Panc1 (cell line): ENCODE results near the gene TJP2. TPM values are rescaled to one million over a fixed set of nuclear protein-coding genes. Genes with fewer than 3 reads are reported as not detected.

Source experiments
- ATAC-seq: fragments of 200-7000 bp; cut with Tn5 transposase; 2 replicates; pipeline ENCODE4 v1.9.1; 2020; ENCODE audit warnings: mild to moderate bottlenecking, moderate library complexity
- BruUV-seq: library from RNA; stranded (reverse); fragments of 400-500 nt; replicated peaks from 2 replicates; lab custom pipeline; 2021; lab: Mats Ljungman, UMichigan
- CTCF ChIA-PET: fragments of 300-600 bp; sonication (Branson Sonifier 250); formaldehyde crosslinking; loops from one replicate; lab custom pipeline; 2022; ENCODE audit warnings: antibody characterized with exemption; lab: Charles Lee
- POLR2A ChIA-PET: fragments of 300-600 bp; sonication (Branson Sonifier 250); formaldehyde crosslinking; loops from one replicate; lab custom pipeline; 2022; ENCODE audit warnings: antibody characterized with exemption; lab: Charles Lee
- DNase-seq: peaks from one replicate; pipeline ENCODE4 v3.0.0-alpha.2; 2010; ENCODE audit warnings: low read depth, low spot score
- H3K27ac ChIP-seq: 2 replicates; pipeline ENCODE4 v1.5.1; 2011; ENCODE audit warnings: mild to moderate bottlenecking, low read length, inconsistent platforms
- H3K27me3 ChIP-seq: fragments of 200-500 bp; sonication (Bioruptor generic); 2 replicates; pipeline ENCODE4 v1.6.0; 2014; ENCODE audit warnings: low read length, inconsistent platforms; ENCODE audit not compliant: control insufficient read depth, insufficient read depth
- H3K36me3 ChIP-seq: fragments of 200-500 bp; sonication (Bioruptor generic); 2 replicates; pipeline ENCODE4 v1.5.1; 2014; ENCODE audit warnings: inconsistent platforms, mild to moderate bottlenecking, low read length, moderate library complexity; ENCODE audit not compliant: control insufficient read depth, insufficient read depth
- H3K4me1 ChIP-seq: 2 replicates; pipeline ENCODE4 v1.5.1; 2011; ENCODE audit warnings: inconsistent platforms, mild to moderate bottlenecking, low read length, moderate library complexity; ENCODE audit not compliant: control insufficient read depth, insufficient read depth
- H3K4me3 ChIP-seq, 2 experiments: 2 replicates each; pipeline ENCODE4 v1.5.1; 2011 to 2012; ENCODE audit warnings: low read depth in 2 of 2, low read length in 2 of 2, mild to moderate bottlenecking in 2 of 2, inconsistent platforms in 1 of 2, moderate library complexity in 1 of 2
- H3K9me3 ChIP-seq: fragments of 200-500 bp; sonication (Bioruptor generic); 2 replicates; pipeline ENCODE4 v1.5.1; 2014; ENCODE audit warnings: low read depth, mild to moderate bottlenecking, inconsistent platforms, low read length, moderate library complexity; ENCODE audit not compliant: control insufficient read depth, insufficient read depth
- POLR2AphosphoS5 ChIP-seq: IDR thresholded peaks from 2 replicates; pipeline ENCODE4 v1.6.1; 2012; ENCODE audit warnings: mild to moderate bottlenecking, low read depth, low read length, moderate library complexity
- SIN3A ChIP-seq: IDR thresholded peaks from 2 replicates; pipeline ENCODE4 v1.6.1; 2012; ENCODE audit warnings: low read depth, mild to moderate bottlenecking, low read length, moderate library complexity, borderline replicate concordance; ENCODE audit not compliant: insufficient read depth
- TCF7L2 ChIP-seq: IDR thresholded peaks from 2 replicates; pipeline ENCODE4 v1.6.1; 2011; ENCODE audit warnings: mild to moderate bottlenecking, low read depth, low read length, inconsistent platforms
- in situ Hi-C: cut with HindIII; loops from 2 replicates; pipeline ENCODE4 v1.10.0; 2016; ENCODE audit warnings: low sequenced_read_pairs, low pct_unique_long_range_greater_than_20kb
- intact Hi-C: fragments of 100-400 bp; cut with micrococcal nuclease; formaldehyde crosslinking; loops from one replicate; pipeline ENCODE4 v1.10.0; 2022; ENCODE audit not compliant: unreplicated experiment
- total RNA-seq: library from RNA; stranded (reverse); gene quantifications from one replicate; pipeline ENCODE4 v1.2.1, GENCODE V29; 2021; ENCODE audit not compliant: unreplicated experiment
- TF ChIP-seq, protein P1 (sequence below), 2 experiments: IDR thresholded peaks; 2 replicates each; pipeline ENCODE4 v1.6.1; 2011 to 2012; ENCODE audit warnings: low read depth in 2 of 2, control low read depth in 1 of 2, low read length in 1 of 2, mild to moderate bottlenecking in 1 of 2, moderate library complexity in 1 of 2; ENCODE audit not compliant: insufficient read depth in 1 of 2
- TF ChIP-seq, protein P2 (sequence below): fragments of 450-650 bp; IDR thresholded peaks from 2 replicates; pipeline ENCODE4 v1.5.1; 2017; ENCODE audit warnings: mild to moderate bottlenecking

The TJP2 gene
- total RNA-seq, 1 experiment from 2014 or later: 40.2 TPM

DNA sequence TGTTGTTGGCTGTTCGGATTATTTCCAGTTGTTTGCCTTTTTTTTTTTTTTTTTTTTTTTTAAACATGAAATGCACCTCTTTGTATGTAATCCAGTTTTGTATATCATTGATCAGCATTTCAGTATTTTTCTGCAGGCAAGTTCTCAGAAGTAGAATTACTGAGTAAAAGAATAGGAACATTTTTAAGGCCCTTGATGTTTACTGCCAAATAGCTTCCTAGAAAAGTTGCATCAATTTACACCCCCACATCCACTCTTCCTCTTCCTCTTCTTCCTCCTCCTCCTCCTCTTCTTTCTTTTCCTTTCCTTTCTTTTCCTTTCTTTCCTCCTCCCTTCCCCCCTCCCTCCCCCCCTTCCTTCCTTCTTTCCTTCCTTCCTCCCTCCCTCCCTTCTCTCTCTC, 81.5 kb downstream of the TJP2 start:
- BruUV-seq: no TSS peak
- in situ Hi-C loops (no loop called here), intact Hi-C loops (no loop called here)
- Histone ChIP-seq H3K36me3 (no peaks in the 10 kb centered on the region), H3K27ac (no peak overlapping the region), H3K4me1 (no peaks in the 10 kb centered on the region), H3K4me3 (no peak overlapping the region), H3K27me3 (no peaks in the 10 kb centered on the region), H3K9me3 (no peaks in the 10 kb centered on the region)
- DNase-seq (no peak), ATAC-seq (no peak)
- ChIA-PET POLR2A (no interaction called here), CTCF (no interaction called here)
- TF ChIP-seq POLR2AphosphoS5 (no peak), SIN3A (no peak), TCF7L2 (no peak)
- TF ChIP-seq, protein P1, sequence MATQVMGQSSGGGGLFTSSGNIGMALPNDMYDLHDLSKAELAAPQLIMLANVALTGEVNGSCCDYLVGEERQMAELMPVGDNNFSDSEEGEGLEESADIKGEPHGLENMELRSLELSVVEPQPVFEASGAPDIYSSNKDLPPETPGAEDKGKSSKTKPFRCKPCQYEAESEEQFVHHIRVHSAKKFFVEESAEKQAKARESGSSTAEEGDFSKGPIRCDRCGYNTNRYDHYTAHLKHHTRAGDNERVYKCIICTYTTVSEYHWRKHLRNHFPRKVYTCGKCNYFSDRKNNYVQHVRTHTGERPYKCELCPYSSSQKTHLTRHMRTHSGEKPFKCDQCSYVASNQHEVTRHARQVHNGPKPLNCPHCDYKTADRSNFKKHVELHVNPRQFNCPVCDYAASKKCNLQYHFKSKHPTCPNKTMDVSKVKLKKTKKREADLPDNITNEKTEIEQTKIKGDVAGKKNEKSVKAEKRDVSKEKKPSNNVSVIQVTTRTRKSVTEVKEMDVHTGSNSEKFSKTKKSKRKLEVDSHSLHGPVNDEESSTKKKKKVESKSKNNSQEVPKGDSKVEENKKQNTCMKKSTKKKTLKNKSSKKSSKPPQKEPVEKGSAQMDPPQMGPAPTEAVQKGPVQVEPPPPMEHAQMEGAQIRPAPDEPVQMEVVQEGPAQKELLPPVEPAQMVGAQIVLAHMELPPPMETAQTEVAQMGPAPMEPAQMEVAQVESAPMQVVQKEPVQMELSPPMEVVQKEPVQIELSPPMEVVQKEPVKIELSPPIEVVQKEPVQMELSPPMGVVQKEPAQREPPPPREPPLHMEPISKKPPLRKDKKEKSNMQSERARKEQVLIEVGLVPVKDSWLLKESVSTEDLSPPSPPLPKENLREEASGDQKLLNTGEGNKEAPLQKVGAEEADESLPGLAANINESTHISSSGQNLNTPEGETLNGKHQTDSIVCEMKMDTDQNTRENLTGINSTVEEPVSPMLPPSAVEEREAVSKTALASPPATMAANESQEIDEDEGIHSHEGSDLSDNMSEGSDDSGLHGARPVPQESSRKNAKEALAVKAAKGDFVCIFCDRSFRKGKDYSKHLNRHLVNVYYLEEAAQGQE (IDR thresholded peaks at IDR 0.05; ENCODE audit: insufficient read depth in 1 of 2, low read depth in 2 of 2, low read length in 1 of 2): no peak
- TF ChIP-seq, protein P2, sequence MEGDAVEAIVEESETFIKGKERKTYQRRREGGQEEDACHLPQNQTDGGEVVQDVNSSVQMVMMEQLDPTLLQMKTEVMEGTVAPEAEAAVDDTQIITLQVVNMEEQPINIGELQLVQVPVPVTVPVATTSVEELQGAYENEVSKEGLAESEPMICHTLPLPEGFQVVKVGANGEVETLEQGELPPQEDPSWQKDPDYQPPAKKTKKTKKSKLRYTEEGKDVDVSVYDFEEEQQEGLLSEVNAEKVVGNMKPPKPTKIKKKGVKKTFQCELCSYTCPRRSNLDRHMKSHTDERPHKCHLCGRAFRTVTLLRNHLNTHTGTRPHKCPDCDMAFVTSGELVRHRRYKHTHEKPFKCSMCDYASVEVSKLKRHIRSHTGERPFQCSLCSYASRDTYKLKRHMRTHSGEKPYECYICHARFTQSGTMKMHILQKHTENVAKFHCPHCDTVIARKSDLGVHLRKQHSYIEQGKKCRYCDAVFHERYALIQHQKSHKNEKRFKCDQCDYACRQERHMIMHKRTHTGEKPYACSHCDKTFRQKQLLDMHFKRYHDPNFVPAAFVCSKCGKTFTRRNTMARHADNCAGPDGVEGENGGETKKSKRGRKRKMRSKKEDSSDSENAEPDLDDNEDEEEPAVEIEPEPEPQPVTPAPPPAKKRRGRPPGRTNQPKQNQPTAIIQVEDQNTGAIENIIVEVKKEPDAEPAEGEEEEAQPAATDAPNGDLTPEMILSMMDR: no peak

DNA sequence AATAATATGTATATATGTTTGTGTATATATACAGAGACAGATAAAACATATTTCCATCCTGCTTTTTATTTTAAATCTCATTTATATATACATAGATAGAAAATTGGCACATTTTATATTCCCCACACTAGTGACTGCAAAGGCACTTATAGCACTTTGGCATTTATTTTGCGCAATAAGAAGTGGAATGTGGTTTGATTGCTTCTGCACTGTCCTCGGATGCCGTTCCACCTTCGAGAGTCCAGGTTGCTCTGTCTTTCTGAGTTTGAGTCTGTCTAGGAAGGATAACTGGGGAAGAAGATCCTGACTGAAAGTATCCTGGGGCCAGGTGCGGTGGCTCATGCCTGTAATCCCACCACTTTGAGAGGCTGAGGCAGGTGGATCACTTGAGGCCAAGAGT, 84.5 kb downstream of the TJP2 start:
- TF ChIP-seq SIN3A: no peak
- TF ChIP-seq POLR2AphosphoS5: no peak
- TF ChIP-seq, protein P1 (IDR thresholded peaks at IDR 0.05; ENCODE audit: insufficient read depth in 1 of 2, low read depth in 2 of 2, low read length in 1 of 2): no peak
- TF ChIP-seq TCF7L2: no peak
- TF ChIP-seq, protein P2: no peak
- Histone ChIP-seq H3K27ac (no peak overlapping the region), H3K9me3 (no peaks in the 10 kb centered on the region), H3K36me3 (no peaks in the 10 kb centered on the region), H3K4me1 (no peaks in the 10 kb centered on the region), H3K4me3 (no peak overlapping the region), H3K27me3 (no peaks in the 10 kb centered on the region)
- intact Hi-C loops (no loop called here), in situ Hi-C loops (no loop called here)
- DNase-seq: no peak
- ChIA-PET CTCF (interaction anchor here (0.6 kb wide), 1 partner anchor 35 kb away, joined by 3 read pairs; no protein-coding TSS in a partner anchor), POLR2A (no interaction called here)
- ATAC-seq: no peak
- BruUV-seq: no TSS peak
